NCI-H2227 treated with DMSO at 0.1 percent for 48 hours (cell line): ENCODE results near the gene SMPDL3B.

ENCODE experiments used
- DNase-seq: peaks from one replicate; lab custom pipeline; 2025; lab: John Stamatoyannopoulos, UW

The SMPDL3B gene, protein sequence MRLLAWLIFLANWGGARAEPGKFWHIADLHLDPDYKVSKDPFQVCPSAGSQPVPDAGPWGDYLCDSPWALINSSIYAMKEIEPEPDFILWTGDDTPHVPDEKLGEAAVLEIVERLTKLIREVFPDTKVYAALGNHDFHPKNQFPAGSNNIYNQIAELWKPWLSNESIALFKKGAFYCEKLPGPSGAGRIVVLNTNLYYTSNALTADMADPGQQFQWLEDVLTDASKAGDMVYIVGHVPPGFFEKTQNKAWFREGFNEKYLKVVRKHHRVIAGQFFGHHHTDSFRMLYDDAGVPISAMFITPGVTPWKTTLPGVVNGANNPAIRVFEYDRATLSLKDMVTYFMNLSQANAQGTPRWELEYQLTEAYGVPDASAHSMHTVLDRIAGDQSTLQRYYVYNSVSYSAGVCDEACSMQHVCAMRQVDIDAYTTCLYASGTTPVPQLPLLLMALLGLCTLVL

DNA sequence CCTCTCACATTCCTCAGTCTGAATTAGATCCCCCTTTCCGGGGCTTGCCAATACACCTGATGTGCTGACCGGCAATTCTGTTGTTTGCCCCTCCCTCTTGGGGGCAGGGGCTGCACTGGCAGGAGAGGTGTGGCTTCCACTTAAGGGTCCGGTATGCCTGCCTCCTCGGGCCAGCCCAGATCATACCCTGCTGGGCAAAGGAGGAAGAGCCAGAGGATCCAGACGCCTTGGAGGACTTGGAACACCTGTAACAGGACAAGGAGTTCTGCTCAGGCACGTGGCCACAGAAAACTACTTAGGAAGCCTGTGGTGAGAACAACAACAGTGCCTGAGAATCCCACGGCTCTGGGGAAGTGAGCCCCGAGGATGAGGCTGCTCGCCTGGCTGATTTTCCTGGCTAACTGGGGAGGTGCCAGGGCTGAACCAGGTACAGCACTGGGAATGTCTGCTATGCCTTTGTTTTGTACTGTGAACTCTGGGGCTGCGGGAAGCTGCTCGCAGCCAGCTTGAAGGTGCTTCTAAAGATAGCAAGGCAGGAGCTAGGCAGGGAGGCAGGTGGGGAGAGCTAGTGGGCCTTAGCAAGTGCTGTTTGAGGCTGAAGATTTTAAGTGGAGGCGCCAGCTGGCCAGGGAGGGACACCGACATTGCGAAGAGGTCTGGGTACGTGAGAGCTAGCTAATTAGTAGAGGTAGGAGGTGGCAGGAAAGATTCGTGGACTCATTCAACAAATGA lies at the start of gene SMPDL3B:
Gene SMPDL3B, plus strand, starts transcription at position 183 of the 732 bp plus-strand sequence. Its CDS starts 184 bp downstream, at position 367.
- peak; percentile 54 for DNase-seq

DNA sequence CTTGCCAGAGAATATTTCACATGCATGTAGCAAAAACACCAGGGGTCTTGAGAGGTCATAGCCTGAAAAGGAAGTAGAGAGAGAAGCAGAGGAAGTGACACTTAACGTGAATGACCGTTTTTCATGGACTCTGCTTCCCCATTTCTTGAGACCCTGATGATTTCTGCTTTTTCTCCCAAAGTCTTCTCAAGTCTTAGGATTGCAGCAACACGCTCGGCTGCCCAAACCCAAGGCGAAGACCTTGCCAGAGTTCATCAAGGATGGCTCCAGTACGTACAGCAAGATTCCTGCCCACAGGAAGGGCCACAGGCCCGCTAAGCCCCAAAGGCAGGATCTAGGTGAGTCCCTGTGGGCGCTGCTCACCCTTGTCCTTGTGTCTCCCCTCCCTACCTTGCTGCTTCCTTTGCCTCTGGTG lies 49.7 kb upstream of the SMPDL3B start:
- no peak for DNase-seq

DNA sequence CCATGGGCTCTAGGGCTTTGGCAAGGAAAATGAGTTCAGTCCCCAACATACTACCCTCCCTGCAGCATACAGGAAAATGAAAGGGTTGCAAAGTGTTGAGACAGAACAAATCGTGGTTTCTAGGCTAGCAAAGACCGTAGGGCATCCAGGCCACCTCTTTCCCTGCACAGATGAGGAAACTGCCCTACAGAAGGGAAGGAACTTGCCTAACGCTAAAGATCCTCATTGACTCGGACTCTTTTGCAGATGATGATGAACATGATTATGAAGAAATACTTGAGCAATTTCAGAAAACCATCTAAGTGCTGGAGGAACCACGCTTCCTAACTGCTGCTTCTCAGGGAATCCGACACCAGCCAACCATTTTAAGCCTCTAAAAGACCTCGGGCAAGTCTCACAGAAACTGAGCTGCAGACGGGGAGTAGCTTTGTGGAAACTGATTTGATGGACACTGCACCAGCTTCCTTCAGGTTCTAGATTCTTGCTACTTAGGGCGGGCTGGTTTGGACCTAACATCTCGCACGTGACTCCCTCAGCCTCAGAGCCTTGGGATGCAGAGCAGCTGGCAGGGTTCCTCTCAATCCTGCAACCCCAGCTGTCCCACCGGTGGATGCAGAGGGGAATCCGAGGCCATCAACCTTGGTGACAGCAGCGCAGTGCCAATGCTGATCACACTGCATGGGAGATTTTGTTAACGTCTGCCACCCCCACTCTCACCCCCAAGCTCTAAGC lies 49.0 kb upstream of the SMPDL3B start:
- no peak for DNase-seq

DNA sequence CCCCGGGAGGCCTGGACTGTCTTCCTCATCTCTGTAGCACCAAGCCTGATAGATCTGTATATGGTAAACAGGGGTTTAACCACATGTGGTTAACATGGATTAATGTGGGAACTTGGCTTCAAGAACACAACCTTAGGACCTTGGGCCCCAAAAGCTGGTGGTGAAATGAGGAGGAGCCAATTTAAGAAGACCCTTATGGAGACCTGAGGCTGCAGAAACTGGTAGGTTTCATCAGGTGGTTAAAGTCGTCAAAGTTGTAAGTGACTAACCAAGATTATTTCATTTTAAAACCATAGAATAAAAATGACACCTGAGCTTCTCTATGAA lies 48.5 kb upstream of the SMPDL3B start:
- no peak for DNase-seq

DNA sequence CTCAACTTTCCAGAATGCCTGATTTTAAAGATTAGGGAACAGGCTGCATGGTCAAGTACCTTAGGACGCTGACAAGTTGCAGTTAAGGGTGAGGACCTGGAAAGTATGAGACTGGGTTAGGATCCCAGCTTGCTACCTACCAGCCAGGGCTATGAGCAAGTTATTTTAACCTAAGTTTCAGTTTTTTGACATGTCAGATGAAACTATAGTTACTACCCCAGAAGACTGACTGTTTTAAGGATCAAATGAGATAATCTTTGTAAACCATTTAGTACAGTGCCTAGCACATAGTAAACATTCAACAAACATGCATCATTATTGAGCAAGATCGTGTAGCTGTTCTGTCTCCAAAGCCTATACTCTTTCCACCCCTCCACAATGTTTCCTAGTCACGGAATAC lies 48.1 kb upstream of the SMPDL3B start:
- DNase-seq, result no peak

DNA sequence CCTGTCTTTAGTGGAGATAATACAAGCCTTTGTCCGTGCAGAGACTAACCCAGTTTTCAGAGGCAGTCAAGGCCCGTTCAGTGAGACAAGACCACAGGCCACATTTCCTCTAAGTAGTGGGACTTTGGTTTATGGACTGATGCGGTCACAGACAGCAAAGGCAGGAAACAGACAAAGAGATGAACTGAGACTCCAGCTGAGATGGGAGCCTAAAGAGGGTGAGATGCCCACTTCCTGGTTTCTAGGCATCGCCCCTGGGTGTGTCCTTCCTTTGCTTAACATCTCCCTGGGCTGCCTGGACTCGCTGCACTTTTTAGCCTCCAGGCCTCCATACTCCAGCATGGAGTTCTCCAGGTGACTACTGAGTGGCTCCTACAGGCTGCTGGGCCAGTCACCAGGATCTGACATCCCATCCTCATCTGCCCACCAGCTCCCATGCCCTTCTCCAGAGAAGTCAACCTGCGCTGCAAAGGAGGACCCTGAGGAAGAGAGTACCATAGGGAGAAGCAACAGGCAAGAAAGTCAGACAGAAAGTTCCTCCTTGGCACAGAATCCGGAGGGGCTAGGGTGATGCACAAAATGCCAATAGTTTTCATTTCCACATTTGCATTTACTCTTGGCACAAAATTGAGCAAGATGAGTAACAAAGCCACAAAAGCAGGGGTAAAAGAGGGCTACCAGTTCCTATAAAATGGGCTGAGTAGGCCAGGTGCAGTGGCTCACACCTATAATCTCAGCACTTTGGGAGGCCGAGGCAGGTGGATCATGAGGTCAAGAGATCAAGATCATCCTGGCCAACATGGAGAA lies 47.4 kb upstream of the SMPDL3B start:
- no peak for DNase-seq

DNA sequence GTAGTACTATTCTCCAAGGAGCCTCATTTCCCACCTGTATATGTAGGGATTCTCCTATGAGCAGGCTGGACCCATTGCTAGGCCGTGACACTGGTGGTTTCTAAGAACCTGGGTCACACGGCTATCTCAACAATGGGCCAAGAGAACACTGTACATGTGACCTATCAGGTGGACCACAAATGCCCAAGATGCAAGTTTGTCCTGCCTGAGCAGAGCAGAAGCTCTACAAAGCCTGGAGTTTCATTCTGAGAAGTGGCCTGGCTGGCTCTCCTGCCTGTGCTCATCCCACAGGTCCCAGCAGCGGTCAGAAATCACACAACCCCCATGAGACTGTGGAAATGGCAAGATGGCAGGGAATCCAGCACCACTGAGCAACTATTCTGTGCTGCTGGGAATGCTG lies 45.3 kb upstream of the SMPDL3B start:
- no peak for DNase-seq

DNA sequence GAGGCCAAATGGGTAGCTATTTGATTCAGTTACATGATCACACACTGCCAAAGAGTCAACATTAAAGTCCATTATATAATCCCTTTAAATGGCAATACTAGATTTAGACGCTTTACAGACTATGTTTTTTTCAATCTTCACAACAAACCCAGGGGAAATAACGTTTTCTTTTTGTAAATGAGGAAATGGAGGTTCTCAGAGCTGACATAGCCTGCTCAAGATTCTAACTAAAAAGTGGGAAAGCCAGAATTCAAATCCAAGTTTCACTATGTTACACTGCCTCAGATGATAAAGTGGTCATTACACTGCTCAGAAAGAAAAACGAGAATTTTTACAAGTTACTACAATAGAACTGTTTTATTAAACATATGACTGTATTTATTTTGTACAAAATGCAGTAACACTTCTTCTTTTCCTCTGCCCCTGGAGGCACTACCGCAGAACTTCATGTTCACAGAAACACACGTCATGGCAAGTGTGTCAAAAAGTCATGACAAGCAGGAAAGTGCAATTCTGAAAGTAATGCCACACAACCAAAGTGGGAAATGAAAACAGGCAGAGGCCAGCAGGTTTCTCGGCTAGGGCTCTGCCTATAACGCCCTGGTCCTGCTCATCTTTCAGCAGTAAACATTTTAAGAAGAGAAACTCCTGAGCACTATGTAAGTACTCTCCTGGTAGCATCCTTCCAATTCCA lies 43.5 kb upstream of the SMPDL3B start:
- DNase-seq, result no peak

DNA sequence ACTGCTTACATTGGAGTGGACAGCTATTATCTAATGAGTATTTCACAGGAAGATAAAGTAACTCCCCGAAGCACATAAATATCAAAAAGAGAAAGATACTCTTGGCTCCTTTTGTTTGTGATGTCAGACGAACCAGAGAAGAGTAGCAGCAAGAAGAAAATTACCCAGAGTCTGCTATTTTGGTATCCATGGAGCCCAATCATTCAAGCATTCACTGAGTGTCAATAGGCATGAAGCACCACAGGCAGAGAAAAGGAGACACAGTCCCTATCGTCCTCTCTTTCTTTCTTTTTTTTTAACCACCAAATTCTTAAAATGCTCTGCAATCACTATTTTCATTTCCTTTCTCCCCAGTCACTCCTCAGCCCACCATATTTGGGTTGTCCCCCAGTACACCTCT lies 40.3 kb upstream of the SMPDL3B start:
- DNase-seq, result no peak

DNA sequence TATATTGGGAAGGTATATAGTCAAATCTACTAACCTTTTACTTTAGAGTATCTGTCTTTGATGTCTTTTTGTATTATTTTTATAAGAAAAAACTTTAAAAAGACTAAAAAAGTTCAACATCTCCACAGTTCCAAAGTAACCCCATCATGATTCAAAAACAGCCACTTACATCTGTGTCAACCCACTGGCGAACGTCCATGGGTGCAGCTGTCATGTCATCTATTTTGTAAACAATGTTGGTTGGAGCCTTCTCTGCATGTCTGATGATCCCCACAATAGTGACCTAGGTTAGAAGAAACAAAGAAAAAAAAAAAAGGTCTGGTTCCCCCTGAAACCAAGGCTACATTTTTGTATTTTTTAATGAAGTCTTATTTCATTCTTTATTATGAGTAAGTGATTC lies 28.0 kb upstream of the SMPDL3B start:
- no peak for DNase-seq

DNA sequence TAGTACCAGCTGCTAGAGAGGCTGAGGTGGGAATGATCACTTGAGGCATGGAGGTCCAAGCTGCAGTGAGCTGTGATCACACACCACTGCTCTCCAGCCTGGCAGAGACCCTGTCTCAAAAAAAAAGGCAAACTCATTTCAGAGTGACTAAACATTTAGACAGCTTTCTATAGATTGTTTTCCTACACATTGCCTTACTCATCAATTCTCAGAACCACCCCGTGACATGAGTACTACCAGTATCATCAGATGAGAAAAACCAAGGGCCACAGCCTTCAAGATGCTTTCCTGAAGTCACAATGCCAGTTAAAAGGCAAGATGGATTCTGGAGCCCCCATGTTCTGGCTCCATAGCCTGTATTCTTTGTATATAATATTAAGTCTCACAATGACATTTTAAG lies 22.4 kb upstream of the SMPDL3B start:
- no peak for DNase-seq

DNA sequence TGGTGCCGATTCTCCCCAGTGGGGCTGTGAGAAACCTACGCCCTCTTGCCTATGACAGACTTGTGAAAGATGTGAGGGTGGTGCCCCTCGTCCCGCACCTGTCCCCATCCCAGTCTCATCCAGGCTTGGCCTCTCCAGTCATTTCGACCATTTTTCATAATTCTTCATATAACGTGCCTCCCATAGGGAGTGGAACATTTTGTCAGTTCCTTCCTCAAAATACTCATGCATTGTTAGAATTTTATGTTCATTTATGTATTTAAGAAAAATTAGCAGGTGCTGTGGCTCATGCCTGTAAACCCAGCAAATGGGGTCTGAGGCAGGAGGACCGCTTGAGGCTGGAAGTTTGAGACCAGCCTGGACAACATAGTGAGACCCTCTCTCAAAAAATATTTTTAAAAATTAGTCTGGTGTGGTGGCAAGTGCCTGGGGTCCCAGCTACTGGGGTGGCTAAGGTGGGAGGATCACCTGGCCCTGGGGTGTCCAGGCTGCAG lies 19.7 kb upstream of the SMPDL3B start:
- DNase-seq, result no peak

DNA sequence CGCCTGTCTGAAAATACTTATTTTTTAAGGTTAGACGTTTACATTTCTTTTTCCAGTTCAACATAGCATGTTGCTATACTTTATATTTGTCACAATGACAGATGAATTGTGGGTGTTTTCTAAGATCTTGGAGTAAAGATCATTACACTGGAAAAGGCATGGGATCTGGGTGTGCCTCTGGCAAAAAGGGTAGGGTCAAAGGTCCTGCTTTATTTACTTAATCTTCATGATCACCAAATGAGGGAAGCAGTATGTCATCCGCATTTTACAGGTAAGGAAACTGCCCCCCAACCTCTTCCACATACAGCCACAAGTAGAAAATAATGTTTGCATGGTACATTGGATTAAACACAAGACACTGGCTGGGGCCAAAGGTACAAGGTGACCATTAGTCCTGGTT lies 12.5 kb upstream of the SMPDL3B start:
- no peak for DNase-seq

DNA sequence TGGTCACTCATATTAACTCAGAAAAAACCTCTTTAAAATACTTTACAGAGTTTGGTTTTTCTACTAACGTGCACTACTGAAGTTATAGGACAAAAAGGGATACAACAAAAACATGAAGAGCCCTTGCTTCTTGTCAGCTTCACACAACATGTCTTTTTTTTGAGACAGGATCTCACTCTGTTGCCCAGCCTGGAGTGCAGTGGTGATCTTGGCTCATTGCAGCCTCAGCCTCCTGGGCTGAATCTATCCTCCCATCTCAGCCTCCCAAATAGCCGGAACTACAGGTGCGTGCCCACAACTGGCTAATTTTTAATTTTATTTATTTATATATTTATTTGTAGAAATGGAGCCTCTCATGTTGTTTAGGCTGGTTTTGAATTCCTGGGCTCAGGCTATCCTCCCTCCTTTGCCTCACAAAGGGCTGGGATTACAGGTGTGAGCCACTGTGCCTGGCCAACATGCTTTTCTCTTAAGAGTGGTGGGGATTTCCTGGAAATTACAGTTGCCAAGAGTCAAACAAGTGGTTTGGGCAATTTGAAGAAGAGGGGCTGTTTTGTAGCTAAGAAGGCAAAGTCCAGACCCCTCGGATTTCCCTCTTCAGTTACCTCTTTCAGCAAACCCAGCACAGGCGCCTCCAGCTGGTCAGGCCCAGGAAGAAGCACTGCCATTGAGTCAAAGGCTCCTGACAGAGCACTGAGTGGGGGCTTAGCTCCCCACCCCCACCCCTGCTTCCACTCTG lies 6.4 kb upstream of the SMPDL3B start:
- no peak for DNase-seq

DNA sequence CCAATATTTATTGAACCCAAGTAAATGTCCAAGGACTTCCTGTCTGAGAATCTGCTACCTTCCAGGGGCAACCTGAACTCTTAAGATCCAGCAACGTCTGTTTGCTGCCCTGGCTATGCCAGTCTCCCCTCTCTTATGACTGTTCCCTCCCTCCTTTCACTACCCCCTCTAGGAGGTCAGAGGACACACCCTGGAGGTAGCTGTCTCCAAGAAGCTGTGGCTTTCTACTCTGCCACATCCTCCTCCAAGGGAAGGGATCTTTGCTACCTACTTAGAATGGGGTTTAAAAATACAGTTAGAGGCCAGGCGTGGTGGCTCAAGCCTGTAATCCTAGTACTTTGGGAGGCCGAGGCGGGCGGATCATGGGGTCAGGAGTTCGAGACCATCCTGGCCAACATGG lies 3.6 kb upstream of the SMPDL3B start:
- DNase-seq, result no peak

DNA sequence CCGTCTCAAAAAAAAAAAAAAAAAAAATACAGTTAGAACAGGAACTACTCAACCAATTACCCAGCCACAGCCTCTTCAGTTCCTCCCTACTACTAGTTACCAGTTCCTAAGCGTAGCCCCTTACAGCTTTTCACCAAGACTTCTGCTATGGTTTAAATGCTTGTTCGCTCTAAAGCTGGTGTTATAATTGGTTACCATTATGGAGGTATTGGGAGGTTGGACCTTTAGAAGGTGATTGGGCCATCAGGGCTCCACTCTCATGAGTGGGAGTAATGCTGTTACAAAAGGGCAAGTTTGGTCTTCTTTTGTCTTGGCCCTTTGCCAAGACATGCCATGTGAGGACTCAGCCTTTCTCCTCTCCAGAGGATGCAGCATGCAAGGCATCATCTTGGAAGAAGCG lies 3.0 kb upstream of the SMPDL3B start:
- DNase-seq, result peak; percentile 51

DNA sequence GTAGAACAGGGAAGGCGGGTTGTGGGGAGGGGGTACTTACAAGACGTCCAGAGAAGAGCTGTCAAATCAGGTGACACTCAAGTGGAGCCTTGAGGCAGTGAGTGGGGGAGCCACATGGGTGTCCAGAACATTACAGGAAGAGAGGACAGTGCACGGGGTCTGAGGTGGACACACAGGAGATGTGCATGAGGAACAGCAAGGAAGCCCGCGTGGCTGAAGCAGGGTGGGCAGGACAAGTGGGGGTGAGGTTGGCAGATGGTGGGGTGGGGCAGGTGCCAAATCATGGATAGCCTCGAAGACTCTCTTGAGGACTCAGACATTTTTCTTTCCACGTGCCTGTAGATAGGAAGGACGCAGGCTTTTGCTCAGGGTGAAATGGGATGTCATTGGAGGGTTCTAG lies 921 bp downstream of the SMPDL3B start:
- DNase-seq, result no peak

DNA sequence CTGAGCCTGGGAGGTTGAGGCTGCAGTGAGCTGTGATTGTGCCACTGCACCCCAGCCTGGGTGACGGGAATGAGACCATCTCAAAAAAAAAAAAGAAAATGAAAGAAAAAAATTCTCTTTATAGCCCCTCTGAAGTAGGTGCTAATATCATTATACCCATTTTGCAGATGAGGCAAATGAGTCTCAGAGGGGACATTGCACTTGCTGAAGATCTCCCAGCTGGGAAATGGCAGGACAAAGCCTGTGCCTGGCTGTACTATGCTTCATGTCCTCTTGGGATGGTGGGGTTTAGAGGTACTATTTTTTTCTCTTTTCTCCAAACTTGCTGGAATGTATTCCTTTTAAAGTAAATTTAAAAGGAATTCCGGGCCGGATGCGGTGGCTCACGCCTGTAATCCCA lies 1.6 kb downstream of the SMPDL3B start:
- DNase-seq, result no peak

DNA sequence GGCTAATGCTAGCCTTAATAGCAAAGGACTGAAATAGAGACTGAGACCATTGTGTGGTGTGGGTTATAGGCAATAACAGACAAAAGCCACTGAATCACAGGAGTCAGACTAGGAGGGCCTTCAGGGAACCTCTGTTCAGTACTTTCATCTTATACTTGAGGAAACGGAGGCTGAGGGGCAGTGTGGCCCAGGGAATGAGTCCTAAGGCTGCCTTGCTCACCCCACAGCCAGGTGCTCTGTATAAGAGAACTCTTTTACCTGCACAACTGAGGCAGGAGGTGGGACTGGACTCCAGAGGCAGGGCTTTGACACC lies 2.7 kb downstream of the SMPDL3B start:
- no peak for DNase-seq

DNA sequence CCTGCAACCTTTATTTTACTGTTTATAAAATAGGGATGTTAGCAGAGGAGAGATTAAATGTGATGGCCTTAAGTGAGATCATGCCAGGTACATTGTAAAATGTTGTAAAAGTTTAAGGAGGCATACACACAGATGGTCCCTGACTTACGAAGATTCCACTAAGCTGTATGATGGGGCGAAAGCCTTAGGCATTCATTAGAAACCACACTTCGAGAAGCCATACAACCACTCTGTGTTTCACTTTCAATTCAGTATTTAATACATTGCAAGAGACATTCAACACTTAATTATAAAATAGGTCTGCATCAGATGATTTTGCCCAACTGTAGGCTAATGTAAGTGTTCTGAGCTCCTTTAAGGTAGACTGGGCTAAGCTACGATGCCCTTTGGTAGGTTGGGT lies 3.7 kb downstream of the SMPDL3B start:
- DNase-seq, result no peak

DNA sequence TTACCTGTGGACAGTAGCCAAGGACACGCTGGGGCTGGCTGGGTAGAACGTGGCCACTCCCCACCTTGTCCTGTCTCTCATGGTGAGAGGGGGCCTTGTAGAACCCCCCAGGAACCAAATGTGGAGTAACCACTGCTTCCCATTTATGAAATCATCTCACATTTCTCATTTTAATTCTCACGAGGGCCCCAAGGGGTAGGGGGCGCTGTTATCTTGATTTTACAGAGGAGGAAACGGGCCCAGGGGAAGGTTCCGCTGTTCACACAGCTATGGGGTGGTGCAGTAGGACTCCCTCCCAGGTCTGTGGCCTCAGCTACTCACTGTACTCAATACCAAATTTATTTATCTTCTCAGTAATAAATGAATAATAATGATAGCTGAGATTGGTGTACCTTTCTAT lies 5.5 kb downstream of the SMPDL3B start:
- no peak for DNase-seq
